ENCODE results near the gene ARFIP1.

The ARFIP1 gene

GRCh38 chr4:152877868-152878267 is 98.1 kb downstream of the ARFIP1 start:
- Histone ChIP-seq H3K4me1 (ENCODE audit: control insufficient read depth, insufficient read depth, low read length) (no peaks in the 10 kb centered on the region), H3K27ac (ENCODE audit: extremely low read depth, low read depth, low read length) (no peak overlapping the region), H3K9me3 (ENCODE audit: control insufficient read depth, insufficient read depth, low read depth, low read length) (no peaks in the 10 kb centered on the region), H3K4me3 (ENCODE audit: low read depth, low read length) (no peak overlapping the region), H3K36me3 (ENCODE audit: control insufficient read depth in 2 of 2, insufficient read depth in 1 of 2, low read length in 2 of 2) (peaks cover 0 to 14% of the 10 kb centered on the region in 2 experiments; a peak in 1 of 3 replicates)
- ChIA-PET POLR2A (no interaction called here), CTCF (no interaction called here)
- no peak for TF ChIP-seq ZNF335 (tag by site-specific recombination; conservative IDR thresholded peaks at IDR 0.05)
- no peak for TF ChIP-seq ZNF560 (tag by site-specific recombination; IDR thresholded peaks at IDR 0.05; ENCODE audit: borderline replicate concordance)
- TF ChIP-seq KLF9 (tag by site-specific recombination; IDR thresholded peaks at IDR 0.05; ENCODE audit: low read depth) = no peak
- no peak for TF ChIP-seq ZNF2 (tag by site-specific recombination; IDR thresholded peaks at IDR 0.05)
- TF ChIP-seq PRDM4 (tag by site-specific recombination; IDR thresholded peaks at IDR 0.05) = no peak
- TF ChIP-seq ZNF274 (IDR thresholded peaks at IDR 0.05; ENCODE audit: low read length) = no peak
- no peak for TF ChIP-seq ZNF274 (tag by site-specific recombination; IDR thresholded peaks at IDR 0.05; ENCODE audit: borderline replicate concordance)
- no peak for TF ChIP-seq ZNF416 (tag by site-specific recombination; IDR thresholded peaks at IDR 0.05)
- TF ChIP-seq ZNF580 (tag by site-specific recombination; IDR thresholded peaks at IDR 0.05) = no peak
- no peak for TF ChIP-seq ZNF529 (tag by site-specific recombination; IDR thresholded peaks at IDR 0.05; ENCODE audit: insufficient replicate concordance)
- no peak for TF ChIP-seq ZNF677 (tag by site-specific recombination; IDR thresholded peaks at IDR 0.05)
- no peak for TF ChIP-seq ZSCAN18 (tag by site-specific recombination; IDR thresholded peaks at IDR 0.05)
- no peak for TF ChIP-seq ZNF214 (tag by site-specific recombination; IDR thresholded peaks at IDR 0.05; ENCODE audit: borderline replicate concordance)
- no peak for TF ChIP-seq ZNF571 (tag by site-specific recombination; IDR thresholded peaks at IDR 0.05)
- TF ChIP-seq ZNF692 (tag by site-specific recombination; IDR thresholded peaks at IDR 0.05) = no peak
- no peak for TF ChIP-seq ZNF10 (tag by site-specific recombination; IDR thresholded peaks at IDR 0.05)
- TF ChIP-seq ZNF596 (tag by site-specific recombination; IDR thresholded peaks at IDR 0.05) = no peak

GRCh38 chr4:152880263-152880662 is 100.5 kb downstream of the ARFIP1 start:
- ChIA-PET POLR2A (no interaction called here), CTCF (no interaction called here)
- H3K9me3 ChIP-seq (ENCODE audit: control insufficient read depth, insufficient read depth, low read depth, low read length) = no peaks in the 10 kb centered on the region
- peaks cover 0 to 12% of the 10 kb centered on the region in 2 experiments; a peak in 2 of 3 replicates for H3K36me3 ChIP-seq (ENCODE audit: control insufficient read depth in 2 of 2, insufficient read depth in 1 of 2, low read length in 2 of 2)
- H3K4me1 ChIP-seq (ENCODE audit: control insufficient read depth, insufficient read depth, low read length) = no peaks in the 10 kb centered on the region
- no peak overlapping the region for H3K4me3 ChIP-seq (ENCODE audit: low read depth, low read length)
- no peak overlapping the region for H3K27ac ChIP-seq (ENCODE audit: extremely low read depth, low read depth, low read length)
- no peak for TF ChIP-seq ZNF354C (tag by site-specific recombination; IDR thresholded peaks at IDR 0.05; ENCODE audit: borderline replicate concordance, low read depth)
- TF ChIP-seq ZNF221 (tag by site-specific recombination; IDR thresholded peaks at IDR 0.05; ENCODE audit: borderline replicate concordance) = no peak
- no peak for TF ChIP-seq ZNF302 (tag by site-specific recombination; IDR thresholded peaks at IDR 0.05; ENCODE audit: low read depth)
- TF ChIP-seq ELK4 (IDR thresholded peaks at IDR 0.05; ENCODE audit: borderline replicate concordance, low read depth, low read length) = no peak
- no peak for TF ChIP-seq ZNF214 (tag by site-specific recombination; IDR thresholded peaks at IDR 0.05; ENCODE audit: borderline replicate concordance)
- no peak for TF ChIP-seq ZNF155 (tag by site-specific recombination; IDR thresholded peaks at IDR 0.05)
- TF ChIP-seq ZNF830 (tag by site-specific recombination; IDR thresholded peaks at IDR 0.05; ENCODE audit: low read depth) = no peak
- TF ChIP-seq ZSCAN5A (tag by site-specific recombination; IDR thresholded peaks at IDR 0.05) = no peak
- TF ChIP-seq ZNF791 (tag by site-specific recombination; IDR thresholded peaks at IDR 0.05) = no peak
- TF ChIP-seq ZNF146 (tag by site-specific recombination; IDR thresholded peaks at IDR 0.05) = no peak
- no peak for TF ChIP-seq HOXC10 (CRISPR knock-in tag; IDR thresholded peaks at IDR 0.05)
- no peak for TF ChIP-seq ZBTB17 (tag by site-specific recombination; IDR thresholded peaks at IDR 0.05)
- TF ChIP-seq MZF1 (tag by site-specific recombination; IDR thresholded peaks at IDR 0.05; ENCODE audit: borderline replicate concordance) = no peak
